K562 (cell line): ENCODE measurements around the gene NOD1. TPM values are rescaled to one million over a fixed set of nuclear protein-coding genes. Genes with fewer than 3 reads are reported as not detected.

Source experiments
- BDP1 ChIP-seq: IDR thresholded peaks from 3 replicates; pipeline ENCODE4 v1.6.1; 2011; ENCODE audit not compliant: insufficient read length, insufficient read depth
- BRF2 ChIP-seq: IDR thresholded peaks from 3 replicates; pipeline ENCODE4 v1.6.1; 2011; ENCODE audit warnings: borderline replicate concordance, mild to moderate bottlenecking; ENCODE audit not compliant: insufficient read length, insufficient read depth
- CSDE1 ChIP-seq, 2 experiments: fragments of 450-650 bp; IDR thresholded peaks; 2 replicates each; pipeline ENCODE4 v1.6.1; 2016; ENCODE audit warnings: mild to moderate bottlenecking in 1 of 2
- CUX1 ChIP-seq: fragments of 200-800 bp; sonication (Bioruptor generic); IDR thresholded peaks from 2 replicates; pipeline ENCODE4 v1.6.1; 2016; ENCODE audit warnings: missing genetic modification characterization, missing compliant biosample characterization
- ETV5 ChIP-seq: sonication (generic); formaldehyde crosslinking; IDR thresholded peaks from 2 replicates; pipeline ENCODE4 v1.4.0; 2020; ENCODE audit warnings: low read depth, mild to moderate bottlenecking, missing genetic modification reagents
- ETV6 ChIP-seq, 3 experiments: fragments of 150-350 bp in 1 of 3; sonication (generic) in 1 of 3; formaldehyde crosslinking in 1 of 3; IDR thresholded peaks; 2 replicates each; pipeline versions ENCODE4 v1.6.1 to v1.8.0; 2014 to 2022; ENCODE audit warnings: borderline replicate concordance in 2 of 3, low read depth in 2 of 3, antibody characterized with exemption in 1 of 3, low read length in 1 of 3, mild to moderate bottlenecking in 1 of 3, missing genetic modification reagents in 1 of 3
- FOXJ2 ChIP-seq: fragments of 200-800 bp; sonication (Bioruptor generic); IDR thresholded peaks from 2 replicates; pipeline ENCODE4 v1.6.1; 2016; ENCODE audit warnings: missing genetic modification characterization, missing compliant biosample characterization
- MEIS2 ChIP-seq: fragments of 450-650 bp; IDR thresholded peaks from 2 replicates; pipeline ENCODE4 v1.6.1; 2014; ENCODE audit warnings: mild to moderate bottlenecking; ENCODE audit not compliant: partially characterized antibody
- NUFIP1 ChIP-seq: fragments of 450-650 bp; IDR thresholded peaks from 2 replicates; pipeline ENCODE4 v1.6.1; 2018; ENCODE audit not compliant: partially characterized antibody
- RBM17 ChIP-seq: fragments of 200-400 bp; formaldehyde crosslinking; IDR thresholded peaks from 2 replicates; pipeline ENCODE4 v1.6.1; 2017; ENCODE audit warnings: low read depth, mild to moderate bottlenecking, low read length, borderline replicate concordance
- TCFL5 ChIP-seq: fragments of 250-450 bp; sonication (Bioruptor Pico); conservative IDR thresholded peaks from 2 replicates; pipeline ENCODE4 v1.6.1; 2021; ENCODE audit warnings: mild to moderate bottlenecking, moderate library complexity, matching md5 sums
- ZNF143 ChIP-seq: sonication (generic); formaldehyde crosslinking; IDR thresholded peaks from 2 replicates; pipeline ENCODE4 v1.9.0; 2022; ENCODE audit warnings: mild to moderate bottlenecking, missing genetic modification reagents
- polyA plus RNA-seq, 8 experiments: library from polyadenylated mRNA; depleted of rRNA in 4 of 8; stranded (reverse) in 5 of 8; unstranded in 3 of 8; fragments of >200 nt; fragmentation: Nextera tagmentation in 2 of 8; fragmentation: Illumina TruSeq in 1 of 8; extraction: Ambion mirVana in 2 of 8; extraction: Trizol in 1 of 8; gene quantifications; 2 replicates each; pipeline versions ENCODE4 v1.2.1 to v1.2.3, GENCODE V29; 2011 to 2014; ENCODE audit warnings: inconsistent platforms in 1 of 8, missing spikeins in 1 of 8
- total RNA-seq, 7 experiments: library from RNA; depleted of rRNA in 6 of 7; stranded (reverse); fragments of >200 nt in 6 of 7; fragmentation: Illumina TruSeq in 2 of 7; extraction: Trizol in 2 of 7; gene quantifications; 2 replicates each; pipeline versions ENCODE4 v1.2.1 to v1.2.3, GENCODE V29; 2011 to 2021; ENCODE audit warnings: low replicate concordance in 1 of 7
- TF ChIP-seq, protein P1 (sequence below): fragments of 450-650 bp; formaldehyde crosslinking; conservative IDR thresholded peaks from 2 replicates; pipeline ENCODE4 v1.4.0; 2022; ENCODE audit warnings: mild to moderate bottlenecking, missing genetic modification characterization

The NOD1 gene
- total and polyA plus RNA-seq, 9 of the 15 experiments (the other 6 are each of a cell fraction or from before 2014, with no cell fraction given) = 0.34 to 7.1 (median 4.7) TPM

DNA sequence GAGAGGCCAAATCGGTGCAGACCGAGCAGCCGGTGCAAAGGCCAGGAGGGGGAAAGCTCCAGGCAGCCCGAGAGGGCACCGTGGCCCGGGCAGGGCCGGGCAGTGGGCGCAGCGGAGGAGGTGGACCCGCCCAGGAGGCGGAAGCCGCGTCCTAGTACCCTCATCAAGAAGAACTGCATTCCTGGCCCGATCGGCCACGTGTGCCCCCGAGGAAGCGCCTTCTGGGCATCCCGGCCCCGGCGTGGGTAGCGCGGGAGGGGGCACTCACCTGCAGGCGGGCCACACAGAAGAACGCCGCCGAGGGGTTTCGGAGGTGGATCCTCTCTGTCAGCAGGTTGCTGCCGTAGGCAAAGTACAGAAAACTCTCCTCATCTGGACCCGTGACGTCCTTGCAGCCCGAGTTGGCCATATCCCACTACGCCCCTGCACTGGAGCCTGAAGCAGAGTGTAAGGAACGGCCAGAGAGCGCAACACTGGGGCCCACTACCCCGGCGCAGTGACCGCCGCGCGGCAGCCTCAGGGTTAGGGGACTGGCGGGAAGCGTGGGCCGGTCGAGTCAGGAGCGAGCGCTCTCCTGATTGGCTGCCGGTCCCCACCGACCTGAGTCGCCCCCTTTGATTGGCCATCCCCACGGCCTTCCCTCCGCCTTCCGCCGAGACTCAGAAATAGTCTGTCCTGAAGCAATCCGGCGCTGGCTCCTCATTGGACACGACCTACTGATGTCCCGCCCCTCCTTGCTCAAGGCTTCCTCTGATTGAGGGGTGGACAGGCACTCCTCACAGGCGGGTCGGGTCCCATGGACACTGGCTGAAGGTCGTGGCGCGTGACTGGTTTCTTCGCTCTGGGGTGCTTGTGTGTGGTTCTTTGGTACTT lies 26.0 kb upstream of the NOD1 start, which contains the start of gene GGCT (continued):
- TF ChIP-seq CUX1 (CRISPR knock-in tag) (no peak), MEIS2 (peak; percentile 69), CSDE1 (IDR thresholded peaks at IDR 0.05) (no peak), ETV5 (CRISPR knock-in tag) (peak; percentile 20), NUFIP1 (no peak), ZNF143 (no peak), TCFL5 (no peak), FOXJ2 (tag) (no peak), BRF2 (no peak), BDP1 (no peak), RBM17 (no peak), ETV6 (IDR thresholded peaks at IDR 0.05; ENCODE audit: borderline replicate concordance in 1 of 2, low read depth in 2 of 2, low read length in 1 of 2) (no peak), ETV6 (CRISPR knock-in tag; IDR thresholded peaks at IDR 0.05; ENCODE audit: borderline replicate concordance) (no peak)
- TF ChIP-seq, protein P1, sequence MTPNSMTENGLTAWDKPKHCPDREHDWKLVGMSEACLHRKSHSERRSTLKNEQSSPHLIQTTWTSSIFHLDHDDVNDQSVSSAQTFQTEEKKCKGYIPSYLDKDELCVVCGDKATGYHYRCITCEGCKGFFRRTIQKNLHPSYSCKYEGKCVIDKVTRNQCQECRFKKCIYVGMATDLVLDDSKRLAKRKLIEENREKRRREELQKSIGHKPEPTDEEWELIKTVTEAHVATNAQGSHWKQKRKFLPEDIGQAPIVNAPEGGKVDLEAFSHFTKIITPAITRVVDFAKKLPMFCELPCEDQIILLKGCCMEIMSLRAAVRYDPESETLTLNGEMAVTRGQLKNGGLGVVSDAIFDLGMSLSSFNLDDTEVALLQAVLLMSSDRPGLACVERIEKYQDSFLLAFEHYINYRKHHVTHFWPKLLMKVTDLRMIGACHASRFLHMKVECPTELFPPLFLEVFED (CRISPR knock-in tag) = no peak
